Measurements from ENCODE around the gene CLPTM1. TPM values are rescaled to one million over a fixed set of nuclear protein-coding genes. Genes with fewer than 3 reads are reported as not detected.
A peak's percentile ranks its signal among the peaks of the same experiment; 100 is the strongest.

CLPTM1 gene
- total RNA-seq, 6 donors from 2014 or later, result 53.4 to 139 (median 99.6) TPM

DNA sequence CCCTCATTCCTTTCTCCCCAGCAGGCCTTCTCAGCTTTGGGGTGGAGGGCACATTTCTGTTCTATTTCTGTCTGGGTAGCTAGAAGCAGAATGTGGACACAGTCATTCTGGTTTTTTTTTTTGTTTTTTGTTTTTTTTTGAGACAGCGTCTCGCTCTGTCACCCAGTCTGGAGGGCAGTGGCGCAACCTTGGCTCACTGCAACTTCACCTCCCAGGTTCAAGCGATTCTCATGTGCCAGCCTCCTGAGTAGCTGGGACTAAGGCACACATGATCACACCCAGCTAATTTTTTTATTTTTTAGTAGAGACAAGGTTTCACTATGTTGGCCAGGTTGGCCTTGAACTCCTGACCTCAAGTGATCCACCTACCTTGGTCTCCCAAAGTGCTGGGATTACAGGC, 20.3 kb downstream of the CLPTM1 start:
- ATAC-seq (ENCODE audit: low FRiP score in 2 of 2) (no peak), DNase-seq (no peak)
- H3K9me3 ChIP-seq, result no peaks in the 10 kb centered on the region
- no peak overlapping the region for H3K4me3 ChIP-seq
- H3K27me3 ChIP-seq, result no peaks in the 10 kb centered on the region
- H3K27ac ChIP-seq, result no peak overlapping the region
- H3K36me3 ChIP-seq, result peaks cover 35 to 81% (median 69%) of the 10 kb centered on the region in 4 donors
- H3K4me1 ChIP-seq, result no peaks in the 10 kb centered on the region
- 96 to 99% methylated on average over 4 of the region's 4 CpGs for WGBS, 2 donors
- no peak for TF ChIP-seq EP300 (IDR thresholded peaks at IDR 0.05)
- TF ChIP-seq, protein P1, sequence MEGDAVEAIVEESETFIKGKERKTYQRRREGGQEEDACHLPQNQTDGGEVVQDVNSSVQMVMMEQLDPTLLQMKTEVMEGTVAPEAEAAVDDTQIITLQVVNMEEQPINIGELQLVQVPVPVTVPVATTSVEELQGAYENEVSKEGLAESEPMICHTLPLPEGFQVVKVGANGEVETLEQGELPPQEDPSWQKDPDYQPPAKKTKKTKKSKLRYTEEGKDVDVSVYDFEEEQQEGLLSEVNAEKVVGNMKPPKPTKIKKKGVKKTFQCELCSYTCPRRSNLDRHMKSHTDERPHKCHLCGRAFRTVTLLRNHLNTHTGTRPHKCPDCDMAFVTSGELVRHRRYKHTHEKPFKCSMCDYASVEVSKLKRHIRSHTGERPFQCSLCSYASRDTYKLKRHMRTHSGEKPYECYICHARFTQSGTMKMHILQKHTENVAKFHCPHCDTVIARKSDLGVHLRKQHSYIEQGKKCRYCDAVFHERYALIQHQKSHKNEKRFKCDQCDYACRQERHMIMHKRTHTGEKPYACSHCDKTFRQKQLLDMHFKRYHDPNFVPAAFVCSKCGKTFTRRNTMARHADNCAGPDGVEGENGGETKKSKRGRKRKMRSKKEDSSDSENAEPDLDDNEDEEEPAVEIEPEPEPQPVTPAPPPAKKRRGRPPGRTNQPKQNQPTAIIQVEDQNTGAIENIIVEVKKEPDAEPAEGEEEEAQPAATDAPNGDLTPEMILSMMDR (IDR thresholded peaks at IDR 0.05), result no peak
- no peak for TF ChIP-seq POLR2A (IDR thresholded peaks at IDR 0.05)
- TF ChIP-seq POLR2AphosphoS5 (IDR thresholded peaks at IDR 0.05), result no peak

DNA sequence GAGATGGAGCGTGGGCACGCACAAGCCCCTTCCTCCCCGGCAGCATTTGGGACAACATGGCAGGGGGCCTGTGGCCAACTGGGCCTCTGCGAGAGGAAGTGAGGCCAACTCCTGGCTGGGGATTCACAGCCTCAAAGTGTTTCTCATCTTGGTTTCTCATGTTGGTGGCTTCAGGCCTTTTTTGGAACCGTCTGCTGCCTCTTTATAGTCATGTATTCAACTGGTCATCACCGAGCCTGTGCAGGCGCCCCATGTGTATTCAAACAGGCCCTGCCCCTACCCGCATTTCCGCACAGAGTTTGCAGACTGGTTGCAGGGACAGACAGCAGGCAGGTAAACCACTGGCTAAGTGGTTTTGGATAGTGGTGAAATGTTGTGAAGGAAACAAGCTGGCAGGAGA, 28.8 kb downstream of the CLPTM1 start:
- Histone ChIP-seq H3K36me3 (peaks cover 15 to 91% (median 66%) of the 10 kb centered on the region in 4 donors), H3K27me3 (no peaks in the 10 kb centered on the region), H3K9me3 (no peaks in the 10 kb centered on the region), H3K4me1 (no peaks in the 10 kb centered on the region), H3K27ac (no peak overlapping the region), H3K4me3 (no peak overlapping the region)
- no peak for DNase-seq
- ATAC-seq (ENCODE audit: low FRiP score in 2 of 2), result no peak
- TF ChIP-seq POLR2AphosphoS5 (IDR thresholded peaks at IDR 0.05), result no peak
- no peak for TF ChIP-seq EP300 (IDR thresholded peaks at IDR 0.05)
- TF ChIP-seq, protein P1 (IDR thresholded peaks at IDR 0.05), result no peak
- no peak for TF ChIP-seq POLR2A (IDR thresholded peaks at IDR 0.05)
- WGBS, 2 donors, result 89 to 95% methylated on average over 9 of the region's 9 CpGs

DNA sequence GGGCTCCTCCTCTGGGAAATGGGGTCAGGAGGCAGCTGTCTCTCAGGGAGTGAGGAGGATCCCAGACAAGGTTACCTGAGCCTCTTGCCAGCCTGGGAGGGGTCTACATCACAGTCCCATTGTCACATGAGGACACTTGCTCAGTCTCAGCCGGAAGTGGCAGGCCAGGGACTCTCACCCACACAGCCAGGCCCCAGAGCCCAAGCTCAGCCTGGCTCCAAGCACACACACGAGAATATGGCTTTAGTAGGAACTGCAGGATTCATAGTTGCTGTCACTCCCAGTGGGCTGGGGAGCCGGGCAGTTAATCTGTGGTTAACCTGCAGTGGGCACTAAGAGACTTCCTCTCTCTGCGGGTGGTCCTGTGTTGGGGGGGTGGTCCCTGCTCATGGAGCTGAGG, 30.3 kb downstream of the CLPTM1 start:
- H3K4me3 ChIP-seq, result no peak overlapping the region
- no peaks in the 10 kb centered on the region for H3K9me3 ChIP-seq
- no peaks in the 10 kb centered on the region for H3K27me3 ChIP-seq
- no peak overlapping the region for H3K27ac ChIP-seq
- no peaks in the 10 kb centered on the region for H3K4me1 ChIP-seq
- TF ChIP-seq, protein P1 (IDR thresholded peaks at IDR 0.05), result no peak
- no peak for TF ChIP-seq POLR2A (IDR thresholded peaks at IDR 0.05)
- no peak for TF ChIP-seq POLR2AphosphoS5 (IDR thresholded peaks at IDR 0.05)
- TF ChIP-seq EP300 (IDR thresholded peaks at IDR 0.05), result no peak
- peaks cover 7 to 88% (median 63%) of the 10 kb centered on the region in 4 donors for H3K36me3 ChIP-seq
- WGBS, 2 donors, result 91 to 100% methylated on average over 1 to 4 of the region's 4 CpGs
- DNase-seq (no peak), ATAC-seq (ENCODE audit: low FRiP score in 2 of 2) (no peak)

DNA sequence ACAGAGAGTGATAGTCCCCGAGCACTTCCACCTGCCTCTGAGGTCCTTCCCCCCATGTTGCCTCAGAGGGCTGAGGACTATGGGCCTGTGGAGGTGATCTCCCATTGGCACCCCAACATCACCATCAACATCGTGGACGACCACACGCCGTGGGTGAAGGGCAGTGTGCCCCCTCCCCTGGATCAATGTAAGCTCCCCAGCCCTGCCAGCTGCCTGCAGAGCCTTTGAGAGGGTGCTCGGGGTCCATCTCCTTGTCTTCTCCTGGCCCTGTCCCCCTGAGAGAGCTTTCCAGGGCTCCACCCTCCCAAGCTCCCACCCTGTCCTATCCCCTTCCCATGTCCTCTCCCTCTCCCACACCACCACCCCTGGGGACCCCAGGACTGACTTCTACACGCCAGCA, 31.2 kb downstream of the CLPTM1 start:
- 93 to 94% methylated on average over 6 to 7 of the region's 7 CpGs for WGBS, 2 donors
- Histone ChIP-seq H3K36me3 (peaks cover 9 to 90% (median 69%) of the 10 kb centered on the region in 4 donors), H3K4me3 (no peak overlapping the region), H3K4me1 (no peaks in the 10 kb centered on the region), H3K27me3 (no peaks in the 10 kb centered on the region), H3K9me3 (no peaks in the 10 kb centered on the region), H3K27ac (no peak overlapping the region)
- TF ChIP-seq POLR2AphosphoS5 (IDR thresholded peaks at IDR 0.05) (no peak), EP300 (IDR thresholded peaks at IDR 0.05) (no peak), POLR2A (IDR thresholded peaks at IDR 0.05) (no peak)
- TF ChIP-seq, protein P1 (IDR thresholded peaks at IDR 0.05), result no peak
- no peak for DNase-seq
- ATAC-seq (ENCODE audit: low FRiP score in 2 of 2), result no peak

DNA sequence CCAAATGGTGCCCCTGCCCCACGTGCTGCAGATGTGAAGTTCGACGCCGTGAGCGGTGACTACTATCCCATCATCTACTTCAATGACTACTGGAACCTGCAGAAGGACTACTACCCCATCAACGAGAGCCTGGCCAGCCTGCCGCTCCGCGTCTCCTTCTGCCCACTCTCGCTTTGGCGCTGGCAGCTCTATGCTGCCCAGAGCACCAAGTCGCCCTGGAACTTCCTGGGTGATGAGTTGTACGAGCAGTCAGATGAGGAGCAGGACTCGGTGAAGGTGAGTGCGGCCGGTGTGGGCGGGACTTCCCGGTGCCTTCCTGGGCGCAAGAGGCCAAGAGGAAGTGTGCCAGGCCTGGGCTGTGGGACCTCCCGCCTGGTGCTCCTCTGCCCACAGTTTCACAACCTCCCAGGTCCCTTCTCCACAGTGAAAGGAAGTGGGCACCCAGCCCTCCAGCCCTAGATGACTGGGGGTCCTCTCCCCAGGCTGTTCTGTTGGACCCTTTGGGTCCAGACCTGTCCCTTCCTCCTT, 32.0 kb downstream of the CLPTM1 start:
- Histone ChIP-seq H3K27ac (no peak overlapping the region), H3K4me3 (no peak overlapping the region), H3K4me1 (no peaks in the 10 kb centered on the region), H3K36me3 (peaks cover 9 to 91% (median 72%) of the 10 kb centered on the region in 4 donors), H3K9me3 (no peaks in the 10 kb centered on the region), H3K27me3 (no peaks in the 10 kb centered on the region)
- TF ChIP-seq POLR2A (IDR thresholded peaks at IDR 0.05) (no peak), EP300 (IDR thresholded peaks at IDR 0.05) (no peak), POLR2AphosphoS5 (IDR thresholded peaks at IDR 0.05) (no peak)
- TF ChIP-seq, protein P1 (IDR thresholded peaks at IDR 0.05), result no peak
- 83 to 88% methylated on average over 12 to 19 of the region's 20 CpGs for WGBS, 2 donors
- ATAC-seq (ENCODE audit: low FRiP score in 2 of 2) (no peak), DNase-seq (peak in 1 of 2 donors; percentile 73)
